HEK293T (cell line): ENCODE data around the gene ARNT2.

Experiments
- CTCF ChIA-PET: fragments of 350-600 bp; formaldehyde crosslinking; extraction: SDS; loops from one replicate; lab custom pipeline; 2021; ENCODE audit warnings: antibody characterized with exemption, inconsistent platforms; lab: Yijun Ruan, JAX
- POLR2A ChIA-PET: fragments of 350-600 bp; formaldehyde crosslinking; extraction: SDS; loops from one replicate; lab custom pipeline; 2020; ENCODE audit warnings: antibody characterized with exemption, inconsistent platforms; lab: Yijun Ruan, JAX
- DNase-seq: peaks from one replicate; pipeline ENCODE4 v3.0.0; 2012; ENCODE audit warnings: mixed read lengths; ENCODE audit errors: extremely low spot score
- ARNT ChIP-seq: fragments of 450-650 bp; IDR thresholded peaks from 2 replicates; pipeline ENCODE4 v1.6.1; 2017; ENCODE audit warnings: mild to moderate bottlenecking
- BHLHE40 ChIP-seq: fragments of 450-650 bp; IDR thresholded peaks from 2 replicates; pipeline ENCODE4 v1.6.1; 2016; ENCODE audit warnings: mild to moderate bottlenecking, moderate library complexity, borderline replicate concordance
- CTBP1 ChIP-seq: fragments of 450-650 bp; IDR thresholded peaks from 2 replicates; pipeline ENCODE4 v1.6.1; 2016; ENCODE audit warnings: borderline replicate concordance
- ELF4 ChIP-seq: fragments of 450-650 bp; IDR thresholded peaks from 2 replicates; pipeline ENCODE4 v1.6.1; 2017; ENCODE audit warnings: antibody characterized with exemption
- FOXA1 ChIP-seq: fragments of 450-650 bp; IDR thresholded peaks from 2 replicates; pipeline ENCODE4 v1.6.1; 2016; ENCODE audit warnings: mild to moderate bottlenecking
- FOXK2 ChIP-seq: fragments of 450-650 bp; IDR thresholded peaks from 2 replicates; pipeline ENCODE4 v1.6.1; 2016; ENCODE audit warnings: mild to moderate bottlenecking
- FOXM1 ChIP-seq: fragments of 450-650 bp; IDR thresholded peaks from 2 replicates; pipeline ENCODE4 v1.6.1; 2017; ENCODE audit warnings: mild to moderate bottlenecking, borderline replicate concordance
- HDGF ChIP-seq: fragments of 450-650 bp; IDR thresholded peaks from 2 replicates; pipeline ENCODE4 v1.6.1; 2017; ENCODE audit warnings: antibody characterized with exemption, borderline replicate concordance
- L3MBTL2 ChIP-seq: fragments of 450-650 bp; conservative IDR thresholded peaks from 2 replicates; pipeline ENCODE4 v1.6.1; 2016; ENCODE audit warnings: mild to moderate bottlenecking
- LEF1 ChIP-seq: fragments of 450-650 bp; IDR thresholded peaks from 2 replicates; pipeline ENCODE4 v1.6.1; 2017; ENCODE audit warnings: mild to moderate bottlenecking, borderline replicate concordance
- NFRKB ChIP-seq: fragments of 450-650 bp; IDR thresholded peaks from 2 replicates; pipeline ENCODE4 v1.6.1; 2016; ENCODE audit warnings: mild to moderate bottlenecking, moderate library complexity
- PKNOX1 ChIP-seq: fragments of 450-650 bp; IDR thresholded peaks from 2 replicates; pipeline ENCODE4 v1.6.1; 2016
- SP1 ChIP-seq: fragments of 450-650 bp; IDR thresholded peaks from 2 replicates; pipeline ENCODE4 v1.6.1; 2017
- SUZ12 ChIP-seq: fragments of 450-650 bp; IDR thresholded peaks from 2 replicates; pipeline ENCODE4 v1.6.1; 2016; ENCODE audit warnings: mild to moderate bottlenecking
- TARDBP ChIP-seq: fragments of 450-650 bp; IDR thresholded peaks from 2 replicates; pipeline ENCODE4 v1.6.1; 2016
- ZNF384 ChIP-seq: fragments of 450-650 bp; IDR thresholded peaks from 2 replicates; pipeline ENCODE4 v1.6.1; 2016

The ARNT2 gene

GRCh38 chr15:80526556-80527340, 122.6 kb downstream of the ARNT2 start:
- ChIA-PET POLR2A (no interaction called here), CTCF (no interaction called here)
- DNase-seq = no peak
- TF ChIP-seq SP1 (no peak), ZNF384 (no peak), CTBP1 (no peak)

DNA sequence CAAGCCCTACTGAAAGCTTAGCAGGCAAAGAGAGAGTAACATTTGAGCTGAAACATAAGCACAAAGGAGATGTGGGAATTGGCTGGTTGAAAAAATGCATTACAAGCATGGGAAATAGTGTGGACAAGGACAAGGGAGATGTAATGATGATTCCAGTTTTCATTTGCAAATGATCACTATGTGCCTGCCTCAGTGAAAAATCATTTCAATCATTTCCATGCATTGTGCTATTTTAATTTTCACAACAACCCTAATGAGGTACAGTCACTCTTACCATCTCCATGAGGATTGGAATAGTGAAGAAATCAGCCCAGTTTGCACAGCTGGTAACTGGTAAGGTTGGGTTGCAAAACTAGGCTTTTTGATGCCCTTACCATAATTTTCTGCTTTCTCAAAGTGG, 123.2 kb downstream of the ARNT2 start:
- CTCF ChIA-PET = no interaction called here
- TF ChIP-seq ARNT (no peak), NFRKB (no peak)
- DNase-seq = no peak
- POLR2A ChIA-PET = no interaction called here

DNA sequence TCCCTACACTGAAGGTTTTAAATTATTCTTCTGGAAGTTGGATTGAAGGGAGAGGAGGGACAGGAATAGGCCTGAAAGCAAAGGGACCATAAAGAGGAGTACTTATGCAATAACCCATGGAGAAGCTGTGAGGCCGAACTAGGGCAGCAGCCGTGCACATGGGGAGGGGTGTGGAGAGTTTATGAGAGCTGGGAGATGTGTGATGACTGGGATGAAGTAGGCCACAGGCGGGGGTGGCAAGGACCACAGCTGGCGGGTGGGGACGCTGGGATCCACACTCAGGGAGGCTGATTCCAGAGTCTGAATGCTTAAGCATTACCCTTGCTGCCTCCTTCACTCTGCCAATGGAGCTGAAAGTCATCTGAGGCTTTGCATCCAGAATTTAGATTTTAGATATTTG, 123.8 kb downstream of the ARNT2 start:
- ChIA-PET POLR2A (no interaction called here), CTCF (no interaction called here)
- no peak for DNase-seq
- TF ChIP-seq FOXK2 (no peak), SP1 (no peak), ELF4 (no peak), ARNT (no peak), BHLHE40 (no peak), SUZ12 (no peak), NFRKB (no peak), PKNOX1 (no peak), L3MBTL2 (no peak), HDGF (no peak), LEF1 (no peak), FOXA1 (no peak), CTBP1 (no peak), ZNF384 (no peak), FOXM1 (no peak), TARDBP (no peak)

GRCh38 chr15:80530737-80531365, 126.7 kb downstream of the ARNT2 start:
- ChIA-PET POLR2A (no interaction called here), CTCF (interaction anchor here (1.0 kb wide), 1 partner anchor 37 kb away, joined by 3 read pairs; no protein-coding TSS in a partner anchor)

GRCh38 chr15:80531388-80531787, 127.2 kb downstream of the ARNT2 start:
- POLR2A ChIA-PET = no interaction called here
- CTCF ChIA-PET = no interaction called here
- DNase-seq = no peak
- TF ChIP-seq FOXK2 (no peak), SP1 (no peak), PKNOX1 (no peak), LEF1 (no peak), ARNT (no peak), L3MBTL2 (no peak), BHLHE40 (no peak), ELF4 (no peak), SUZ12 (no peak), NFRKB (no peak), HDGF (no peak), FOXA1 (no peak), TARDBP (no peak), CTBP1 (no peak), ZNF384 (no peak), FOXM1 (no peak)

More at GRCh38 chr15:80530737-80531365, 126.7 kb downstream of the ARNT2 start:
- DNase-seq = no peak
- TF ChIP-seq TARDBP (no peak), ARNT (no peak), NFRKB (no peak), PKNOX1 (no peak), CTBP1 (no peak), SUZ12 (no peak), HDGF (no peak), FOXM1 (no peak), FOXA1 (no peak), SP1 (no peak), ELF4 (no peak)

DNA sequence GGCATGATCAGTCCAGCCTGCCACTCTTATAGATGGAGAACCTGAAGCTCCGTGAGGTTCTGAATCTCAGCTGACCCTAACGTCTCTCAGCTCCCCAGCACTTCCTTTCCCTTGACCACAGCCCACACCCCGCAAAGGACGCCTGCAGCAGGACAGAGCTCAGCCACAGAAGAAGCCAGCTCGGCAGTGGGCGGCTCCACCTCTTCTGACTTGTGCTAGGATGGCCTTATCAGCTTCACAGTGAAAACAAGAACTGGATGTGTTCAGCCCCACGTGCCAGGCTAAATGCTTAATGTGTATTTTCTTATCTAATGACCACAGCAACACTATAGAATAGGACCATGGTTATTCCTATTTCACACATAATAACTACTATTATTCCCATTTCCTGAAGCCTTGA, 127.6 kb downstream of the ARNT2 start:
- no peak for DNase-seq
- CTCF ChIA-PET = no interaction called here
- POLR2A ChIA-PET = no interaction called here
- TF ChIP-seq SP1 = no peak
- TF ChIP-seq ARNT = no peak
- TF ChIP-seq CTBP1 = no peak
- TF ChIP-seq ELF4 = no peak
- TF ChIP-seq BHLHE40 = no peak
- no peak for TF ChIP-seq FOXA1
- no peak for TF ChIP-seq HDGF
- TF ChIP-seq FOXM1 = no peak
- TF ChIP-seq TARDBP = no peak
- TF ChIP-seq FOXK2 = no peak
